ENCODE data around the gene LCAT.

DNA sequence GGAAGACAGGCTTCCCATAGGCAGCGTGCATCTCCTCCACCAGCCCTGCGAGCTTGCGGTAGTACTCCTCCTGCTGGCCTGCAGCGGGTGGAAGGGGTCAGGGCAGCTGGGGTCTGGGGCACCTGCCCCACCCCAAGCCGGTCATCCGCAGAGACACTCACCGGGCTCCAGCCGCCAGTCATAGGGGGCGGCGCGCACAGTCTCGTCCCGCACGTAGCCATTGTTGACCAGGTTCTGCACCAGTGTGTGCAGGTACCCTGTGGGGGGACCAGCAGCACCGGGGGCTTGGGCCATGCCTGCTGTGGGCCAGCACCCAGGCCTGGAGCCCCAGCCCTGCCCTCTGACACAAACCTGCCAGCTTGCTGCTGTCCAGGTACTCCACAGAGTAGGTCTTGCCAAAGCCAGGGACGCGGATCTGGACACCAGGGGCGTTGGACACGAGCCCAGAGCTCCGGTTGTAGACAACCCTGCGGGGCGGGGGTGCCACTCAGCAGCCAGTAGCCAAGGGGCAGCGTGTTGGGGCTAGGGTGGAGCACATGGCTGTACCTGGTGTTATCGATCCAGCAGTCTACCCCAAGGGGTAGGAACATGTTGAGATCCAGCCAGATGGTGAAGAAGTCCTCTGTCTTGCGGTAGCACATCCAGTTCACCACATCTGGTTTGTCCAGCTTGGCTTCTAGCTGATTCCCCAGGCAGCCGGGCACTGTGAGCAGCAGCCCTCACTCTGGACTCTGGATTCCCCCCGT, 1.2 kb downstream of the LCAT start:
- no peak for TF ChIP-seq YY1 (IDR thresholded peaks at IDR 0.05; ENCODE audit: insufficient read depth, insufficient read length)
- no peak for TF ChIP-seq ZNF274 (IDR thresholded peaks at IDR 0.05; ENCODE audit: low read depth, low read length)
- no peak for TF ChIP-seq SUZ12 (IDR thresholded peaks at IDR 0.05; ENCODE audit: extremely low read depth, insufficient read depth, insufficient read length)
